ENCODE measurements around the gene SLC12A7. TPM values are rescaled to one million over a fixed set of nuclear protein-coding genes. Genes with fewer than 3 reads are reported as not detected.

The SLC12A7 gene
- total RNA-seq, 5 donors from 2014 or later (not counting 1 experiment from before 2014, with no cell fraction given): 33.7 to 97.4 (median 41.2) TPM

DNA sequence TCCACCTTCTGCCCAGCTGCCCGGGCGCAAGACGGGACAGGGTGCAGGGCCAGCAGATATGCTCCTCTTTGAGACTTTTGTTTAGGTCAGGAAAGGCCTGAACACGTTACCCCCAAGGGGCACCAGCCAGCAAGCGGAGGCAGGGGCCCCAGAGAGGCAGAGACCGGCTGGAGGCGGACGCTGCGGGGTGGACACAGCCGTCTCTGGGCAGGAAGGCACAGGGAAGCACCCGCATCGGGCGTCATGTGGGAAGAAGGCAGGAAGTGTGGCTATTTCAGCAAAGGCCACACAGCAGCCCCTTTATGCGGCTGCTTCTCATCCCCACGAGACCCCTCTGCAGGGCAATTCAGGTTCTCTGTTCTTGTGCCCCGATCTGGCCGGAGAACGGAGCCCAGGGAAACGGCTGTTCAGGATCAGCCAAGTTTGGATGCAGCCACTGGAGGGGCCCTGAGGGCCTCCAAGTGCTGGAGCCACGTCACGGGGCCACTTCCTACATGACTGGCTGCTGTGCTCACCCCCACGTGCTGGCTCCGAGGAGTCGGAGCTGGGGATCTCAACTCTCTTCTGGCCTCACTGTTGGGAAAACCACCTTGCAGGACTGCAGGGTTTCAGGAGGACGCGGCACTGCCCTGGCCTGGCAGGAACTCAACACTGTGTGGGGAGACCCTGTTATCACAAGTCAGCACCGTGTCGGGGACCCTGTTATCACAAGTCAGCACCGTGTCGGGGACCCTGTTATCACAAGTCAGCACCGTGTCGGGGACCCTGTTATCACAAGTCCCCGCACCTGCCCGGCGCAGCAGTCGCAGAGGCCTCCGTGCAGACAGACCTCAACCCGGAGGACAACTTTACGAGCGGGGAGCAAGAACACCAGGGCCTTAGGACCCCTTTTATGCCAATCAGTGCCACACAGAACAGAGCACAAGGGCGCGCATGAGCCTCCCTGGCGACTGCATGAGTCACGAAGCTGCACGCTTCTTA lies 44.4 kb downstream of the SLC12A7 start:
- DNase-seq (no peak), ATAC-seq (replicated peaks in 1 of 4) (no peak)
- no peak overlapping the region for H3K27ac ChIP-seq (ENCODE audit: low read length)
- ChIA-PET CTCF (no interaction called here), POLR2A (no interaction called here)
- peaks cover 5% of the 10 kb centered on the region for H3K36me3 Mint-ChIP-seq
- no peak overlapping the region for H3K4me3 Mint-ChIP-seq
- H3K27me3 ChIP-seq (replicated peaks in 1 of 2; ENCODE audit: control insufficient read depth in 2 of 2, extremely low read depth in 1 of 2, insufficient read depth in 2 of 2, low read length in 1 of 2): no peaks in the 10 kb centered on the region
- WGBS (ENCODE audit: insufficient coverage): 93% methylated on average over 43 of the region's 45 CpGs
- H3K27me3 Mint-ChIP-seq: no peaks in the 10 kb centered on the region
- no peaks in the 10 kb centered on the region for H3K9me3 ChIP-seq
- no peak overlapping the region for H3K27ac Mint-ChIP-seq
- H3K4me1 Mint-ChIP-seq: no peaks in the 10 kb centered on the region
- no peaks in the 10 kb centered on the region for H3K4me1 ChIP-seq (ENCODE audit: control insufficient read depth in 1 of 2, extremely low read depth in 1 of 2, insufficient read depth in 2 of 2, low read length in 2 of 2)
- H3K9me3 Mint-ChIP-seq: no peaks in the 10 kb centered on the region
- H3K4me3 ChIP-seq (ENCODE audit: control insufficient read depth in 1 of 2, extremely low read depth in 1 of 2, low read length in 1 of 2): no peak overlapping the region
- peaks cover 2 to 16% of the 10 kb centered on the region in 2 donors for H3K36me3 ChIP-seq (ENCODE audit: control insufficient read depth in 2 of 2, extremely low read depth in 1 of 2, insufficient read depth in 1 of 2, low read length in 1 of 2)

DNA sequence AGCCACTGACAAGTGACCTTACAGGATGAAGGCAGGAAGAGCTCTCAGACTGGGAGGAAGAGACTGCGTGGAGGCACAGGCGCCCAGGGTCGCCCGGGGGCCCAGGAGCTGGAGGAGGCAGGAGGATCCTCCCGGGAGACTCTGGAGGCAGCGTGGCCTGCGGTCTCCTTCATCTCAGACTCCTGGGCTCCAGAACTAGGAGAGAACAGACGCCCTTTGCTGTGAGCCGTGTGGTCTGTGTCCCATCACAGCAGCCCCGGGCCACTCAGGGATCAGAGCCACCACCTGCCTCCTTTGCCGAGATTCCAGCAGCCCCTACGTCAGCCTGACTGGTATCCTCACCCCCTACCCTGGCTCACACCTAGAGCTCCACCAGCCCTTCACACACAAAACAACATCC lies 45.2 kb downstream of the SLC12A7 start:
- Histone ChIP-seq H3K4me1 (ENCODE audit: control insufficient read depth in 1 of 2, extremely low read depth in 1 of 2, insufficient read depth in 2 of 2, low read length in 2 of 2) (no peaks in the 10 kb centered on the region), H3K27me3 (replicated peaks in 1 of 2; ENCODE audit: control insufficient read depth in 2 of 2, extremely low read depth in 1 of 2, insufficient read depth in 2 of 2, low read length in 1 of 2) (no peaks in the 10 kb centered on the region), H3K36me3 (ENCODE audit: control insufficient read depth in 2 of 2, extremely low read depth in 1 of 2, insufficient read depth in 1 of 2, low read length in 1 of 2) (peaks cover 2 to 16% of the 10 kb centered on the region in 2 donors), H3K4me3 (ENCODE audit: control insufficient read depth in 1 of 2, extremely low read depth in 1 of 2, low read length in 1 of 2) (no peak overlapping the region), H3K9me3 (no peaks in the 10 kb centered on the region), H3K27ac (ENCODE audit: low read length) (no peak overlapping the region)
- DNase-seq: no peak
- Mint-ChIP-seq H3K9me3 (no peaks in the 10 kb centered on the region), H3K4me1 (no peaks in the 10 kb centered on the region), H3K27me3 (no peaks in the 10 kb centered on the region), H3K27ac (no peak overlapping the region), H3K36me3 (peaks cover 5% of the 10 kb centered on the region), H3K4me3 (no peak overlapping the region)
- CTCF ChIA-PET: no interaction called here
- POLR2A ChIA-PET: no interaction called here
- ATAC-seq (replicated peaks in 1 of 4): no peak
- 97% methylated on average over 11 of the region's 12 CpGs for WGBS (ENCODE audit: insufficient coverage)

DNA sequence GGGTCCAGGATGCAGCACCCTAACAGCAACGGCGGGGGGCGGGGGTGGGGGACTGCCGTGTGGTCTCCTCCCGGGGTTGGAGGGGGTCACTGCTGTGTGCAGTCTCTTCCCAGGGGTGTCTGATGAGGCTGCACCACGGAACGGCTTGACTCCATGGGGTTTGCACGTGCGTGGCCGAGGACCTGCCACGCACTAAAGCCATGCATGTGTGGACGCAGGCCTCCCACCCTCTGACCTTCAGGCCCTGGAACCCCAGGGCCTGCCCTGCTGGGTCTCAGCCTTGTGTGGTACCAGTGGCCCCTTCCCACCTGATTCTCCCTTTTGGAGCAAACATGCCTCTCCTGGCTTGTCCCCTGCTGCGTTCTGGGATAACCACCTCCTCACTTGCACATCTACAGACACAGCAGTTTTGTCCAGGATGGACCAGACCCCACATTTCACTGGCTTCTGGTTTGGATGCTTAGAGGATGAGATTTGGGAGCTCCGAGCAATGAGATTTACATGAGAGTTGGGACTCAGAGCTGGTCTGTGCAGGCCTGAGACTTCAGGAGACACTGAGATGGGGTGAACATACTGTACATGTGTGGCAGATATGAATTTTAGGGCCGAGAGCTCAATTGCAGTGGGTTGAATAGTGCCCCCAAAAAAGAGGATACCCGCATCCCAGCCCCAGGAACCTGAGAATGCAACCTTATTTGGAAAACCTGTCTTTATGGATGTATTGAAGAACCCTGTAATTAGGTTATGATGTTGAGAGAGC lies 45.8 kb downstream of the SLC12A7 start:
- ATAC-seq (replicated peaks in 1 of 4) (no peak), DNase-seq (no peak)
- Mint-ChIP-seq H3K36me3 (peaks cover 5% of the 10 kb centered on the region), H3K27me3 (no peaks in the 10 kb centered on the region), H3K4me3 (no peak overlapping the region), H3K9me3 (no peaks in the 10 kb centered on the region), H3K4me1 (no peaks in the 10 kb centered on the region), H3K27ac (no peak overlapping the region)
- WGBS (ENCODE audit: insufficient coverage): 97% methylated on average over 15 of the region's 16 CpGs
- no peaks in the 10 kb centered on the region for H3K9me3 ChIP-seq
- no peak overlapping the region for H3K27ac ChIP-seq (ENCODE audit: low read length)
- ChIA-PET CTCF (no interaction called here), POLR2A (no interaction called here)
- H3K4me3 ChIP-seq (ENCODE audit: control insufficient read depth in 1 of 2, extremely low read depth in 1 of 2, low read length in 1 of 2): no peak overlapping the region
- peaks cover 2 to 16% of the 10 kb centered on the region in 2 donors for H3K36me3 ChIP-seq (ENCODE audit: control insufficient read depth in 2 of 2, extremely low read depth in 1 of 2, insufficient read depth in 1 of 2, low read length in 1 of 2)
- H3K4me1 ChIP-seq (ENCODE audit: control insufficient read depth in 1 of 2, extremely low read depth in 1 of 2, insufficient read depth in 2 of 2, low read length in 2 of 2): no peaks in the 10 kb centered on the region
- no peaks in the 10 kb centered on the region for H3K27me3 ChIP-seq (replicated peaks in 1 of 2; ENCODE audit: control insufficient read depth in 2 of 2, extremely low read depth in 1 of 2, insufficient read depth in 2 of 2, low read length in 1 of 2)

DNA sequence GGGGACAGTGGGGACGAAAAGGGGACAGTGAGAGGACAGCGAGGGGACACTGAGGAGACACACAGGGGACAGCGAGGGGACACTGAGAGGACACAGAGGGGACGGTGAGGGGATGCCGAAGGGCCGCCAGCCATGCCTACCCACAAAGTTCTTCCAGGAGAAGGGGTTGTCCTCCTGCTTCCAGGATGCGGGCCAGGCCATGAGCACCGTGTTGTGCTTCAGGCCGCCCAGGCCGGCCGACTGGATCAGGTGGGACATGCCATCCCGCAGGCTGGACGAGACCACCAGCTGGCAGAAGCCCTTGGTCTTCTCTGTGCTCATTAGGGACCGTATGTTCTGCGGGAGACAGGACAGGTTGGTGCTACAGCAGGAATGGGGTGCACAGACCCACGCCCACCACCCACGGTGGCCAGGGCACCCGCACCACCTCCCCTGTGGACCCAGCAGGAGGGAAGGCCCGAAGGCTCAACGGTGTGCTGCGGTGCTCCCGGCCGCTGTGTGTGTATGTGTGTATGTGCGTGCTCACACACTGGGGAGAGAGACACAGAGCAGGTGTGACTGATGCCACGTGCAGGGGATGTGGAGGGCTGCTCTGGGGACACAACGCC lies 46.6 kb downstream of the SLC12A7 start:
- Histone ChIP-seq H3K4me1 (ENCODE audit: control insufficient read depth in 1 of 2, extremely low read depth in 1 of 2, insufficient read depth in 2 of 2, low read length in 2 of 2) (no peaks in the 10 kb centered on the region), H3K4me3 (ENCODE audit: control insufficient read depth in 1 of 2, extremely low read depth in 1 of 2, low read length in 1 of 2) (no peak overlapping the region), H3K9me3 (no peaks in the 10 kb centered on the region), H3K27me3 (replicated peaks in 1 of 2; ENCODE audit: control insufficient read depth in 2 of 2, extremely low read depth in 1 of 2, insufficient read depth in 2 of 2, low read length in 1 of 2) (no peaks in the 10 kb centered on the region), H3K36me3 (ENCODE audit: control insufficient read depth in 2 of 2, extremely low read depth in 1 of 2, insufficient read depth in 1 of 2, low read length in 1 of 2) (peaks cover 2 to 16% of the 10 kb centered on the region in 2 donors), H3K27ac (ENCODE audit: low read length) (no peak overlapping the region)
- Mint-ChIP-seq H3K4me3 (no peak overlapping the region), H3K4me1 (no peaks in the 10 kb centered on the region), H3K27ac (no peak overlapping the region), H3K9me3 (no peaks in the 10 kb centered on the region), H3K27me3 (no peaks in the 10 kb centered on the region), H3K36me3 (peaks cover 5% of the 10 kb centered on the region)
- CTCF ChIA-PET: no interaction called here
- POLR2A ChIA-PET: no interaction called here
- WGBS (ENCODE audit: insufficient coverage): 92% methylated on average over 21 of the region's 26 CpGs
- DNase-seq: no peak
- no peak for ATAC-seq (replicated peaks in 1 of 4)

DNA sequence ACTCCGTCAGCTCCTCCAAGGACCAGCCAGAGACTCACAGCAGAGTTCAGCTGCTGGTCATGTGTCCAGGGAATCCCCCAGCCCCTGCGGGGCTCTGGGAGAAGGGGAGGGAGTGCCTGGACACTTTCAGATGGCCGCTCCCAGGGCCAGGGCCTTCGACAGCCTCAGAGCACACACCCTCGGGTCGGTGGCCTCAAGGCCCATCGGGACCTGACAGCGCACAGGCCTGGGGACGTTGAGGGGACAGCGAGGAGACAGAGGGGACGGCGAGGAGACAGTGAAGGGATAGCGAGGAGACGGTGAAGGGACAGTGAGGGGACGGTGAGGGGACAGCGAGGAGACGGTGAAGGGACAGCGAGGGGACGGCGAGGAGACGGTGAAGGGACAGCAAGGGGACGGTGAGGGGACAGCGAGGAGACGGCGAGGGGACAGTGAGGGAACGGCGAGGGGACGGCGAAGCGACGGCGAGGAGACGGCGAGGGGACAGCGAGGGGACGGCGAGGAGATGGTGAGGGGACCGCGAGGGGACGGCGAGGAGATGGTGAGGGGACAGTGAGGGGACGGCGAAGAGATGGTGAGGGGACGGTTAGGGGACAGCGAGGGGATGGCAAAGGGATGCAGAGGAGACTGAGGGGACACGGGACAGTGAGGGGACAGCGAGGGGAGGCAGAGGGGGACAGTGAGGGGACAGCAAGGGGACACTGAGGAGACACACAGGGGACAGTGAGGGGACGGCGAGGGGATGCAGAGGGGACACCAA lies 47.3 kb downstream of the SLC12A7 start:
- Mint-ChIP-seq H3K27me3 (no peaks in the 10 kb centered on the region), H3K9me3 (no peaks in the 10 kb centered on the region), H3K4me1 (no peaks in the 10 kb centered on the region), H3K36me3 (peaks cover 5% of the 10 kb centered on the region), H3K27ac (no peak overlapping the region), H3K4me3 (no peak overlapping the region)
- no peaks in the 10 kb centered on the region for H3K27me3 ChIP-seq (replicated peaks in 1 of 2; ENCODE audit: control insufficient read depth in 2 of 2, extremely low read depth in 1 of 2, insufficient read depth in 2 of 2, low read length in 1 of 2)
- H3K4me3 ChIP-seq (ENCODE audit: control insufficient read depth in 1 of 2, extremely low read depth in 1 of 2, low read length in 1 of 2): no peak overlapping the region
- DNase-seq: no peak
- no peak for ATAC-seq (replicated peaks in 1 of 4)
- H3K36me3 ChIP-seq (ENCODE audit: control insufficient read depth in 2 of 2, extremely low read depth in 1 of 2, insufficient read depth in 1 of 2, low read length in 1 of 2): peaks cover 0 to 17% of the 10 kb centered on the region in 2 donors
- 93% methylated on average over 48 of the region's 49 CpGs for WGBS (ENCODE audit: insufficient coverage)
- no peaks in the 10 kb centered on the region for H3K4me1 ChIP-seq (ENCODE audit: control insufficient read depth in 1 of 2, extremely low read depth in 1 of 2, insufficient read depth in 2 of 2, low read length in 2 of 2)
- ChIA-PET POLR2A (no interaction called here), CTCF (no interaction called here)
- H3K9me3 ChIP-seq: no peaks in the 10 kb centered on the region
- H3K27ac ChIP-seq (ENCODE audit: low read length): no peak overlapping the region
